Activated T-cell treated with anti-CD3 and anti-CD28 coated beads, Interleukin-2, amount 50 U/mL, for 24 hours (primary cell): ENCODE measurements around the gene GRIA4.

Experiments
- DNase-seq: peaks from one replicate; pipeline ENCODE4 v3.0.0-alpha.2; 2020
- H3K27ac Mint-ChIP-seq: 2 replicates; pipeline ENCODE4 v1.8.0; 2020; ENCODE audit warnings: mild to moderate bottlenecking, mixed read lengths
- H3K27me3 Mint-ChIP-seq: 2 replicates; pipeline ENCODE4 v1.8.0; 2020; ENCODE audit warnings: mixed read lengths
- H3K36me3 Mint-ChIP-seq: 2 replicates; pipeline ENCODE4 v1.8.0; 2020; ENCODE audit warnings: low read depth, mixed read lengths
- H3K4me1 Mint-ChIP-seq: 2 replicates; pipeline ENCODE4 v1.8.0; 2020; ENCODE audit warnings: low read depth, mixed read lengths
- H3K4me3 Mint-ChIP-seq: 2 replicates; pipeline ENCODE4 v1.8.0; 2020; ENCODE audit warnings: mild to moderate bottlenecking, moderate library complexity, mixed read lengths
- H3K9me3 Mint-ChIP-seq: 2 replicates; pipeline ENCODE4 v1.8.0; 2020; ENCODE audit warnings: mixed read lengths

The GRIA4 gene

DNA sequence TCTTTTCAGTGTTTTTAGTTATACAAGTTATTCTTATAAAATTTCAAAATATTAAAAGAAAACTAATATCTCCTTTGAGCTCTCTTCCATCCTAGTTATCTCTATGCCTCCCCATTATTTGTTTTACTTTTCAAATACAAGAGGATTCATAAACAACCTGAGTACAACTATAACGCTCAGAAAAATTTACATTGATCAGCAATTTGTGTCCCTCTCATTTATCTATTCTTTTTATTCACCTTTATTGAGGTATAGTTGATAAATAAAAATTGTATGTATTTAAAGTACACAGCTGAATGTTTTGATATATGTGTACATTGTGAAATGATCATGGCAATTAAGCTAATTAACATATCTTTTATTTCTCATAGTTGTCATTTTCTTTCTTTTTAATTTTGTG is 57.6 kb downstream of the GRIA4 start:
- no peaks in the 10 kb centered on the region for H3K36me3 Mint-ChIP-seq

DNA sequence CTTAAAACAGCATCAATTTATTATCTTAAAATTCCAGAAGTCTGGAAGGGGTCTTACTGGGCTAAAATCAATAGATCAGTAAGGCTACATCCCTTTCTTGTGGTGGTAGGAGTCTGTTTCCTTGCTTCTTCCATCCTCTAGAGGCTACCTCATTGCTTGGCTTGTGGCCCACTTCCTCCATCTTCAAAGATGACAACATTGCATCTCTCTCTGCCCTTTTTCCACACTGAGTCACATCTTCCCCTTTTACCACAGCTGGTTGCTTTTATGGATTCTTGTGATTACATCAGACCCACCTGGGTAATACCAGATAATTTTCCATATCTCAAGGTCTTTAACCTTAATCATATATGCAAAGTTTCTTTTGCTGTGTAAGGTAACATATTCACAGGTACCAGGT is 60.9 kb downstream of the GRIA4 start:
- Mint-ChIP-seq H3K27me3 (no peaks in the 10 kb centered on the region), H3K4me1 (no peaks in the 10 kb centered on the region), H3K4me3 (no peak overlapping the region), H3K9me3 (peaks cover 3% of the 10 kb centered on the region), H3K27ac (no peak overlapping the region), H3K36me3 (no peaks in the 10 kb centered on the region)
- no peak for DNase-seq

More for the DNA sequence above, 57.6 kb downstream of the GRIA4 start:
- Mint-ChIP-seq H3K4me1 (no peaks in the 10 kb centered on the region), H3K4me3 (no peak overlapping the region), H3K27ac (no peak overlapping the region), H3K27me3 (no peaks in the 10 kb centered on the region), H3K9me3 (no peaks in the 10 kb centered on the region)
- no peak for DNase-seq

- Mint-ChIP-seq H3K9me3 (peaks cover 3% of the 10 kb centered on the region), H3K27me3 (no peaks in the 10 kb centered on the region), H3K4me1 (no peaks in the 10 kb centered on the region), H3K27ac (no peak overlapping the region), H3K4me3 (no peak overlapping the region), H3K36me3 (no peaks in the 10 kb centered on the region)
- DNase-seq: no peak
These were observed 63.2 kb downstream of the GRIA4 start for GRCh38 chr11:105673089-105673488.

DNA sequence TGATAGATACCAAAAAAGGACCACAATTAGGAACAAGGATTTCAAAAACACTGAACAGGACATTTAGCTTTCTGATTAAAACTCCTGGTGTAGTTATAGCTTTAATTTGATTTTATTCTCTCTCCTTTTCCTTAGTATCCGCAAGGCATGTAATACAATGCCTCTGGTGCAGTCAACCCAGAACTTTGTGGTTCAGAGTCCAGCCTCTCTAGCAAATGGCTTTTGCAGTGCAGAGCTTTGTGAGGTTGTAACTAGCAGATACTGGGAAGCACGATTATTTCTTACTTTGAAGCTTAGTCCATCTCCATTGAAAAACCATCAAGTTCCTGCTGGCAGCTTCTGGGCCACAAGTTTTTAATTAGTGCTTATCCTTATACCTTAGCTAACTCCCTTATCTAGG is 79.8 kb downstream of the GRIA4 start:
- no peak for DNase-seq
- no peaks in the 10 kb centered on the region for H3K27me3 Mint-ChIP-seq
- no peak overlapping the region for H3K27ac Mint-ChIP-seq
- H3K36me3 Mint-ChIP-seq: no peaks in the 10 kb centered on the region
- H3K4me3 Mint-ChIP-seq: no peak overlapping the region
- H3K9me3 Mint-ChIP-seq: no peaks in the 10 kb centered on the region
- no peaks in the 10 kb centered on the region for H3K4me1 Mint-ChIP-seq

GRCh38 chr11:105690467-105690866 is 80.6 kb downstream of the GRIA4 start:
- DNase-seq: no peak
- Mint-ChIP-seq H3K9me3 (no peaks in the 10 kb centered on the region), H3K4me1 (no peaks in the 10 kb centered on the region), H3K27me3 (no peaks in the 10 kb centered on the region), H3K27ac (no peak overlapping the region), H3K36me3 (no peaks in the 10 kb centered on the region), H3K4me3 (no peak overlapping the region)

- H3K4me3 Mint-ChIP-seq: no peak overlapping the region
- H3K9me3 Mint-ChIP-seq: no peaks in the 10 kb centered on the region
- no peak for DNase-seq
- no peaks in the 10 kb centered on the region for H3K36me3 Mint-ChIP-seq
- no peaks in the 10 kb centered on the region for H3K4me1 Mint-ChIP-seq
- H3K27ac Mint-ChIP-seq: no peak overlapping the region
- no peaks in the 10 kb centered on the region for H3K27me3 Mint-ChIP-seq
These were observed 83.3 kb downstream of the GRIA4 start for GRCh38 chr11:105693075-105693759.

DNA sequence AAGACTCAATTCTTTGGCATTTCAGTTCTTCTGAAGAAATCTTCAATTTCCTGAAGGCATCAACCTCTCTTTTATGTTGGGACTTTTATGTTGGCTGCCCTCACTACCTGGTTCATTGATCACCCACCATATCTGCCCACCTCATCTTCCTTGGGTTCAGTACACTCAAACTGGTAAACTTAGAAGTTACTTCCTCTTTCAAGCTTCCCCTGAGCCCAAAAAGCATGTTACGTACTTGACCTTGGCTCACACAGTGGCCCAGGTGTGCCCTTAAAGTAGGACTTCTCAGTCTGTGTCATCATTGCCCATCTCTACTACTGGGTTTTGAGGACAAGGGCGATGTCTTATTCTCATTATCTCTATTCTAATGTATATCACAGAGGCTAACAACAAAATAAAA is 86.1 kb downstream of the GRIA4 start:
- H3K9me3 Mint-ChIP-seq: no peaks in the 10 kb centered on the region
- H3K4me1 Mint-ChIP-seq: no peaks in the 10 kb centered on the region
- no peaks in the 10 kb centered on the region for H3K36me3 Mint-ChIP-seq
- no peak for DNase-seq
- H3K27me3 Mint-ChIP-seq: peaks cover 8% of the 10 kb centered on the region
- no peak overlapping the region for H3K27ac Mint-ChIP-seq
- no peak overlapping the region for H3K4me3 Mint-ChIP-seq

- Mint-ChIP-seq H3K27me3 (peaks cover 13% of the 10 kb centered on the region), H3K27ac (no peak overlapping the region), H3K9me3 (no peaks in the 10 kb centered on the region), H3K4me1 (no peaks in the 10 kb centered on the region), H3K4me3 (no peak overlapping the region), H3K36me3 (no peaks in the 10 kb centered on the region)
- DNase-seq: no peak
These were observed 87.4 kb downstream of the GRIA4 start for GRCh38 chr11:105697291-105697690.

- Mint-ChIP-seq H3K36me3 (no peaks in the 10 kb centered on the region), H3K27ac (no peak overlapping the region), H3K4me3 (no peak overlapping the region), H3K4me1 (no peaks in the 10 kb centered on the region), H3K27me3 (peaks cover 13% of the 10 kb centered on the region), H3K9me3 (no peaks in the 10 kb centered on the region)
- no peak for DNase-seq
These were observed 89.3 kb downstream of the GRIA4 start for GRCh38 chr11:105699203-105699602.

- DNase-seq: no peak
- Mint-ChIP-seq H3K27me3 (peaks cover 13% of the 10 kb centered on the region), H3K9me3 (no peaks in the 10 kb centered on the region), H3K36me3 (no peaks in the 10 kb centered on the region), H3K4me3 (no peak overlapping the region), H3K27ac (no peak overlapping the region), H3K4me1 (no peaks in the 10 kb centered on the region)
These were observed 90.4 kb downstream of the GRIA4 start for GRCh38 chr11:105700271-105700670.

DNA sequence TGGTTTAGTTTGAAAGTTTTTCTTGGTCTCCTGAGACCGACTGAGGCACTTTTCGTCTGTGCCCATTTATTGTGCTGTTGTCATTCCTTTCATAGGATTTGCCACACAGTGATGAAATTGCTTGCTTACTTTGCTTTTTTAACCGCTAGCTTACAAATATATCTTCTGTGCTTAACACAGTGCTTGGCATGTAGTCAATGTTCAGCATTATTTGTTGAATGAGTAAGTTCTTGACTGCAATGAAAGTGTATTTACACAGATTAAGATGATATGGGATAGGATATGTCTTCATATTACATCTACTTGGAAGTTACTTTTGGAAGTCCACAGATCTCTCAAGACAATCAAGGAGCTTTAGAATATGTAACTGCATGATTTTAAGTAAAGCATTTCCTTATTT is 91.2 kb downstream of the GRIA4 start:
- peaks cover 13% of the 10 kb centered on the region for H3K27me3 Mint-ChIP-seq
- no peaks in the 10 kb centered on the region for H3K4me1 Mint-ChIP-seq

DNA sequence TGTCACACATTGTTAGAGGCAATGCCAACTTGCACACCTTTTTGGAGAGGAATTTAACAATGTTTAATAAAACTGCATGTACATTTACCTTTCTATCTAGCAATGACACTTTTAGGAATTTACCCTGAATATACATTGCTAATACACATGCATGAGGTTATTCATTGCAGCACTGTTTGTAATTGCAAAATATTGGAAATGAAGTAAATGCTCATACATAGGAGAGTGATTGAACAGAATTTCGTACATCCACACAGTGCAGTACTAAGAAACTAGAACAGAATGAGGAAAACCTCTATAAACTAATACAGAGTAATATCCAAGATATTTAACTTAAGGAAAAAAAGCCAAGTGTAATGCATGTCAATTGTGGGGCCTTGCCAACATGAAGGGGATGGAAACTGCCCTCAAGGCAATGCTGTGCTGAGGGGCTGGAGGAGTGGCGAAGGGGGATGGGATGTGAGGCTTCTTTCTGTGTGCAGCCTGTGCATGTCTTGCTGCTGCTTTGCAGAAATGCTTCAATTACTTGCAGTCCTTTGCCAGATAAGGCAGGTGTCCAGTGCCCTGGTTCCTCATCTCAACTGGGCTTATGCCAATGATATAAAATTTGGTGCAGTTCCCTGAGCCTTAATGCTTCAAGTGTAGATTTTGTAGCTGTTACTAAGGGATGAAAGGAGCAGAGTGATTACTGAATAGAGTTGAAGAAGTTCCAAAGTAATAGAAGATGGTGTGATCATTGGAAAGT is 96.1 kb downstream of the GRIA4 start:
- DNase-seq: no peak
- H3K4me3 Mint-ChIP-seq: no peak overlapping the region
- no peaks in the 10 kb centered on the region for H3K36me3 Mint-ChIP-seq
- H3K27me3 Mint-ChIP-seq: peaks cover 5% of the 10 kb centered on the region
- no peaks in the 10 kb centered on the region for H3K4me1 Mint-ChIP-seq
- no peak overlapping the region for H3K27ac Mint-ChIP-seq
- H3K9me3 Mint-ChIP-seq: no peaks in the 10 kb centered on the region

More for the DNA sequence above, 91.2 kb downstream of the GRIA4 start:
- Mint-ChIP-seq H3K4me3 (no peak overlapping the region), H3K36me3 (no peaks in the 10 kb centered on the region), H3K9me3 (no peaks in the 10 kb centered on the region), H3K27ac (no peak overlapping the region)
- no peak for DNase-seq

- Mint-ChIP-seq H3K27me3 (no peaks in the 10 kb centered on the region), H3K36me3 (no peaks in the 10 kb centered on the region), H3K4me1 (no peaks in the 10 kb centered on the region), H3K27ac (no peak overlapping the region), H3K4me3 (no peak overlapping the region), H3K9me3 (no peaks in the 10 kb centered on the region)
- DNase-seq: no peak
These were observed 103.2 kb downstream of the GRIA4 start for GRCh38 chr11:105713106-105713505.

- Mint-ChIP-seq H3K9me3 (no peaks in the 10 kb centered on the region), H3K4me3 (no peak overlapping the region), H3K36me3 (no peaks in the 10 kb centered on the region), H3K27ac (no peak overlapping the region), H3K27me3 (no peaks in the 10 kb centered on the region), H3K4me1 (no peaks in the 10 kb centered on the region)
- no peak for DNase-seq
These were observed 103.8 kb downstream of the GRIA4 start for GRCh38 chr11:105713696-105714095.

DNA sequence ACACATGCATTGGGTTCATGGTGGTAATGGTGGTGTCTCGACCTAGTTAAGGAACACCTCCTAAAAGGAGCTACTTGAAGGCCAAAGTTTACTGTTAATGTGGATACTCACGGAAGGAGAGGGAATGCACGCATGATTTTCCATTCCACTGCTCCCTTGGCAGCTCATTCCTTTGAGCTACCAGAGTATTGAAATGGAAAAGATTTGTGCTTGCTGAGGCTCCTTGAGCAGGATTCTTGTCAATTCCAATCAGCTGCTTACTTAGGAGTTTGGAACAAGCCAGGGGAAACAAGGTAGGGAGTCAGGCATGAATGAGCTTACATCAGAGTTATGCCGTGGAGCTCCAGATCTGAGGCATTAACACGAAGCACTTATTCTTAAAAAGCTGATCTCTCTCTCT is 108.8 kb downstream of the GRIA4 start:
- H3K4me3 Mint-ChIP-seq: no peak overlapping the region
- no peak for DNase-seq

More for the DNA sequence above, 108.8 kb downstream of the GRIA4 start:
- Mint-ChIP-seq H3K4me1 (no peaks in the 10 kb centered on the region), H3K27ac (no peak overlapping the region), H3K9me3 (no peaks in the 10 kb centered on the region), H3K36me3 (no peaks in the 10 kb centered on the region), H3K27me3 (no peaks in the 10 kb centered on the region)
